ENCODE measurements around the gene OR51S1.
A peak's percentile ranks its signal among the peaks of the same experiment; 100 is the strongest.
"Not testable (repeated sequence)": the region's sequence is repeated elsewhere in the genome, so short reads cannot be mapped to it uniquely, and the experiment has no call there.

OR51S1 gene, protein sequence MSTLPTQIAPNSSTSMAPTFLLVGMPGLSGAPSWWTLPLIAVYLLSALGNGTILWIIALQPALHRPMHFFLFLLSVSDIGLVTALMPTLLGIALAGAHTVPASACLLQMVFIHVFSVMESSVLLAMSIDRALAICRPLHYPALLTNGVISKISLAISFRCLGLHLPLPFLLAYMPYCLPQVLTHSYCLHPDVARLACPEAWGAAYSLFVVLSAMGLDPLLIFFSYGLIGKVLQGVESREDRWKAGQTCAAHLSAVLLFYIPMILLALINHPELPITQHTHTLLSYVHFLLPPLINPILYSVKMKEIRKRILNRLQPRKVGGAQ

DNA sequence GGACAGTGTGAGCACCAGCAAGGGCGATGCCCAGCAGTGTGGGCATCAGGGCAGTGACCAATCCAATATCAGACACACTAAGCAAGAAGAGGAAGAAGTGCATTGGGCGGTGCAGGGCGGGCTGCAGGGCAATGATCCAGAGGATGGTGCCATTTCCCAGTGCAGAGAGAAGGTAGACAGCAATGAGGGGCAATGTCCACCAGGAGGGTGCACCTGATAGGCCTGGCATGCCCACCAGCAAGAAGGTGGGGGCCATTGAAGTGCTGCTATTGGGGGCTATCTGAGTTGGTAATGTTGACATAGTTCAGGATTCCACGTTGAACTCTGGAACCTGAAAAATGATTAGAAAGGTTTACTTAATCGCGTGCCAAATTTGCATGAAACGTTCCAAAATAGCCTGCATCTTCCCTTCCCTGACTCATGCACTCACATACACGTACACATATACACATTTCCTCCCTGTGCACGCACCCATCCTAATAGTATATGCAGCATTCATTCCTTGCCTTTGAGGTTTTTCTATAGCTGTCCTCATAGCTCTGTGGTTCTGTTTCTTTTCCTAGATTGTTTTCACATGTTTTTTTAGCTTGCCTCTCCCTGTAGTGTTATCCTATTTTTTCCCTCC lies at the start of gene OR51S1:
OR51S1 (minus strand) TSS at position 301 of the 625 bp plus-strand sequence; CDS start at position 301, 0 bp downstream.
- no peak for TF ChIP-seq POLR2A (IDR thresholded peaks at IDR 0.05; ENCODE audit: low read depth, low read length)
- FAIRE-seq = peak; percentile 27
- DNase-seq (ENCODE audit: insufficient read length, low spot score) = no peak

DNA sequence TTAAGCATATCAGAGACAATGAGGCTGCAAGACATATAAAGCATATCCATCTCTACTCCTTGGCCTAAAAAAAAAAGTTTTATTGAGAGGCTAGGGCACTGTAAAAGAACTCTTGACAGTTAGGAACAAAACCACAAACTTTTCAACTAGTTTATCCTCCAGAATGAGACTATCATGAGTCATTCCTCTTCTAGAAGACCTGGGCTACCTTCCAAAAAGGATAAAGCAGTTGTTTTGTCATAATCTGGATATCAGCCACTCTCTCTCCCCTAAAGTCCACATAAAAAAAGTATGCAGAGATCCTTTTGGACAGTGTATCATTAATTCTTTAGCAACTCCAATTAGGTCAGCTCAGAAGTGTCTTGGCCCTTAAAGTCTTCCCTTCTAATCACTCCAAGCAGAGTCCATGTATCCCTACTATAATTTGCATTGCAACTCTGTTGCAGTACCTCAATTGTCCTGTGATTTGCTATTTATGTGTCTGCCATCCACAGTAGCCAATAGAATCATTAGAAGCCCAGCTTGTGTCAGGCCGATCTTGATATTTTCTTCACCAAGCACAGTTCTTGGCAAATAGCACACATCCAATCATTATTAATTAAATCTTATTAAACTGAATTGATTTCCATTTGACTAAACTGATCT lies 43.1 kb upstream of the OR51S1 start:
- TF ChIP-seq POLR2A (IDR thresholded peaks at IDR 0.05; ENCODE audit: low read depth, low read length) = no peak
- FAIRE-seq = peak; percentile 97
- peak; percentile 13 for DNase-seq (ENCODE audit: insufficient read length, low spot score)

DNA sequence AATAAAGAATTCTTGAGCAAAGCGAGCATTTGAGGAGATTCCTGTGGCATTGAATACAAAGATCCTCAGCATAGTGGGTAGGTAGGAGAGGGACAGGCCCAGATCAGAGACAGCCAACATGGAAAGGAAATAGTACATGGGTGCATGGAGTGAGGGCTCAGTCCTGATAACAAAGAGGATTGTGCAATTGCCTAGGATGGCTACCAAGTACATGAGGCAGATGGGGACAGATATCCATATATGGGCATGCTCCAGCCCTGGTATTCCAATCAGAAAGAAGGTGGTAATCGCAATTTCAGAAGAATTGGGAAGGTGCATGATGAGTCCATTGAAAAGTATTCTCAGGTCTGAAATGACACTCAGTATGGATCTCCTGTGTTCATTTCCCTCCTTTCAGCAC lies 41.3 kb upstream of the OR51S1 start:
- no peak for TF ChIP-seq POLR2A (IDR thresholded peaks at IDR 0.05; ENCODE audit: low read depth, low read length)
- no peak for DNase-seq (ENCODE audit: insufficient read length, low spot score)
- FAIRE-seq = peak; percentile 27

DNA sequence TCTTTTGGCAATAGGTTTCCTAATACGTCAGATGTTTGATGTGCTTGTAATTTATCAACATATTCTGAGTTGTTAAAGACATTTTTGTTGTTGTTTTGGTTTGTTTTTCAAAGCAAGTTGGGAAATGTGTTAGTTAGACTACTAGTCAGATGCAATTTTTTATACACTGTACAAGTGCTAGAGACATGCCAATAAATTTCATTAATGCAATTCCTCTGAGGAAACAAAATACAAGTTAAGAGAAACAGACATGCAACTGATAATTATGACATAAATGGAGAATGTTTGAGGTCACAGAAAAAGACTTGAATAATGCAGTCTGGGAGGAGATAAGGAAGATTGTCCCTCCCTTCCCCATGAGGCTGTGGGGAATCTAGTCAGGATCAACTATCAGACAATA lies 38.6 kb upstream of the OR51S1 start:
- DNase-seq (ENCODE audit: insufficient read length, low spot score) (no peak), FAIRE-seq (no peak)
- no peak for TF ChIP-seq POLR2A (IDR thresholded peaks at IDR 0.05; ENCODE audit: low read depth, low read length)

DNA sequence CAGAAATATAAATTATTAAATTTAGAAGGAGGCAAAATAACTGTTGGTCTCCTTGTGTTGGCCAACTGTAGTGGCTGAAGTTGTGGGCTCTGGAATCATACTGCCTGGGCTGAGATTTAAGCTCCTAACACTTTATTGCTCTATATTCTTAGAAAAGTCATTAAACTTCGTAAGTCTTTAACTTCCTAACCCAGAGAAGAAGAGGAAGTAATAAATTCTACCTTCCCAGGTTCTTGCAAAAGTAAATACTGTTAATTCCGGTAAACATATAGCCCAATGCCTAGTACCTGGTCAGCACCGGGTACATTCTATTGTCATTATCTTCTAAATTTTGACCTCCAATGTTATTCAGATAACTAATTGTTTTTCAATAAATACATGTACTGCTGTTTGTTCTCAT lies 37.2 kb upstream of the OR51S1 start:
- FAIRE-seq = no peak

DNA sequence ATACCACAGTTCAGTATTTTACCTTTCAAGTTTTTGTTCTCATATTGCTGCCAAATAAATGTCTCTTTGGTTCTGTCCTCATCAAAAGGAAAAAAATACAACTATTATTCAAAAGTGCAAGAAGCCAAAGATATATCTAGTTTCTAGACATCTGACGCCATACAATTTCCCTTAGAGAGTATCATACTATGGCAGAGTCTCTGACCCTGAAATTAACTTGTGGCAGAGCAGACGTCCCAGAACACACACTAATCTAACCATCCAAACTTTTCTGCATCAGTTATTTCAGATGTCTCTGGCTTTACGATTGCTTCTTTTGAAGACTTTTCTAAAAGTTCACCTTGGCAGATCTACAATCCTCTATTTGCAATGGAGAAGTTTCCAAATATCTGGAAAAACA lies 35.4 kb upstream of the OR51S1 start:
- no peak for FAIRE-seq
- TF ChIP-seq POLR2A (IDR thresholded peaks at IDR 0.05; ENCODE audit: low read depth, low read length) = no peak

More for the DNA sequence above, 37.2 kb upstream of the OR51S1 start:
- no peak for DNase-seq (ENCODE audit: insufficient read length, low spot score)
- TF ChIP-seq POLR2A (IDR thresholded peaks at IDR 0.05; ENCODE audit: low read depth, low read length) = no peak

DNA sequence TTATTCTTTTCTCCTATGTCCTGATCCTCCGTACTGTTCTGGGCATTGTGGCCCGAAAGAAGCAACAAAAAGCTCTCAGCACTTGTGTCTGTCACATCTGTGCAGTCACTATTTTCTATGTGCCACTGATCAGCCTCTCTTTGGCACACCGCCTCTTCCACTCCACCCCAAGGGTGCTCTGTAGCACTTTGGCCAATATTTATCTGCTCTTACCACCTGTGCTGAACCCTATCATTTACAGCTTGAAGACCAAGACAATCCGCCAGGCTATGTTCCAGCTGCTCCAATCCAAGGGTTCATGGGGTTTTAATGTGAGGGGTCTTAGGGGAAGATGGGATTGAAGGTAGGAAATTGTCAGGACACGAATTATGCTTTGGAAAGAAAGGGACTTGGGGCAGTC lies 33.5 kb upstream of the OR51S1 start:
- FAIRE-seq = no peak
- no peak for TF ChIP-seq POLR2A (IDR thresholded peaks at IDR 0.05; ENCODE audit: low read depth, low read length)
- DNase-seq (ENCODE audit: insufficient read length, low spot score) = no peak

More for the DNA sequence above, 35.4 kb upstream of the OR51S1 start:
- no peak for DNase-seq (ENCODE audit: insufficient read length, low spot score)

DNA sequence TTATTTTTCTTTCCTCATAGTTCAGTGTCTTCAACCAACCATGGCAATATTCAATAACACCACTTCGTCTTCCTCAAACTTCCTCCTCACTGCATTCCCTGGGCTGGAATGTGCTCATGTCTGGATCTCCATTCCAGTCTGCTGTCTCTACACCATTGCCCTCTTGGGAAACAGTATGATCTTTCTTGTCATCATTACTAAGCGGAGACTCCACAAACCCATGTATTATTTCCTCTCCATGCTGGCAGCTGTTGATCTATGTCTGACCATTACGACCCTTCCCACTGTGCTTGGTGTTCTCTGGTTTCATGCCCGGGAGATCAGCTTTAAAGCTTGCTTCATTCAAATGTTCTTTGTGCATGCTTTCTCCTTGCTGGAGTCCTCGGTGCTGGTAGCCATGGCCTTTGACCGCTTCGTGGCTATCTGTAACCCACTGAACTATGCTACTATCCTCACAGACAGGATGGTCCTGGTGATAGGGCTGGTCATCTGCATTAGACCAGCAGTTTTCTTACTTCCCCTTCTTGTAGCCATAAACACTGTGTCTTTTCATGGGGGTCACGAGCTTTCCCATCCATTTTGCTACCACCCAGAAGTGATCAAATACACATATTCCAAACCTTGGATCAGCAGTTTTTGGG lies 33.0 kb upstream of the OR51S1 start, which contains the start of gene OR51T1:
OR51T1 (plus strand) TSS at position 41 of the 641 bp plus-strand sequence; CDS start at position 41, 0 bp downstream.
- FAIRE-seq = no peak
- no peak for DNase-seq (ENCODE audit: insufficient read length, low spot score)
- no peak for TF ChIP-seq POLR2A (IDR thresholded peaks at IDR 0.05; ENCODE audit: low read depth, low read length)

DNA sequence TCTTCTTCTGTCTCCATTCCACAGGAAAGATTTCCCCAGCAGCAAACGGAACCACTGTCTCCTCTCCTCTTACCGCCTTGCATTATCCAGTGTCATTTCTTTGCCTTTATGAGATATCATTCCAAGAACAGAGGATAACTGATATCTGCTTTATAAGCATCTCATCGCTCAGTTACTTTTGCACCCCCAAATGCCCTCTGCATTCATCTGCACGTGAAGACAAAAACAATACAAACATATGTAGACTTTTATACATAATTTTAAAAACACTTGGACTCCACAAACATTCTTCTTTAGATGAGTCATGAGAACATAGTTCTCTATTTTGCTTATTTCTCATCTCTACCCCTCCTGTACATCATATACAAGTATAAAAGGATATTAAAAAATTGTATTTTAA lies 32.2 kb upstream of the OR51S1 start:
- no peak for DNase-seq (ENCODE audit: insufficient read length, low spot score)
- no peak for FAIRE-seq
- no peak for TF ChIP-seq POLR2A (IDR thresholded peaks at IDR 0.05; ENCODE audit: low read depth, low read length)

DNA sequence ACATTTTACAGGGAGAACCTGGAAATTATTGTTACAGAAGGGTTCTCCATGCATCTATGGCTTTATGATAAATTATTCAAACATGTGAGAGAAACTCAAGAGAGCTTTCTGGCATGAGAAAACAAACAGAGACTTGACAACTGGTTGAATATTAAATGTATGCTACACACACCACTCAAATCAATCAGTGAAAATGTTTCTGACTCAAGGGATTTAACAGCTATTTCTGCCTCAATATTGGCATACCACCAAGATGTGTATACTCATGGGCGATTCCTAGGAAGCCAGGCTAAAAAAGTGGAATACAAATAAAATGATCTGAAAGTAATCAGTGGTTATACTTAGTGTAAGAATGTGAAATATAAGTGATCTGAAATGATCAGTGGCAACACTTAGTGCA lies 16.8 kb upstream of the OR51S1 start:
- DNase-seq (ENCODE audit: insufficient read length, low spot score) = no peak
- TF ChIP-seq POLR2A (IDR thresholded peaks at IDR 0.05; ENCODE audit: low read depth, low read length) = no peak
- no peak for FAIRE-seq

DNA sequence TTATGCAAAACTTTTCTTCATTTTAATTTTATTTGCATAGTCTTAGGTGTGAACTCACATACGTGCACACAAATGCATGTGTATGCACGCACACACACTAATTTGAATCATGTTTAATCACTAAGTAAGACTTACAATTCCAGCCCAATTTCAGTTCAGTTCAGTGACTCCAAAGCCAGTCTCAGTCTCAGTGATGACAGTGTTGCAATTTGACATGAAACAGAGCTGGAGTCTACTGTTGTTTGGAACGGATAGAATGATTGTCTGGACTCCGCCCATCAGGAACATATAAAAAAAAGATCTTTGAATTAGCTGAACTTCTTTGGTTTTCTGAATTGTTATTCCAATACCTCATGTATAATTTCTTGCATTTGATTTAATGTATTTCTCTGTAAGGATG lies 14.9 kb upstream of the OR51S1 start:
- FAIRE-seq = no peak
- DNase-seq (ENCODE audit: insufficient read length, low spot score) = no peak
- no peak for TF ChIP-seq POLR2A (IDR thresholded peaks at IDR 0.05; ENCODE audit: low read depth, low read length)

DNA sequence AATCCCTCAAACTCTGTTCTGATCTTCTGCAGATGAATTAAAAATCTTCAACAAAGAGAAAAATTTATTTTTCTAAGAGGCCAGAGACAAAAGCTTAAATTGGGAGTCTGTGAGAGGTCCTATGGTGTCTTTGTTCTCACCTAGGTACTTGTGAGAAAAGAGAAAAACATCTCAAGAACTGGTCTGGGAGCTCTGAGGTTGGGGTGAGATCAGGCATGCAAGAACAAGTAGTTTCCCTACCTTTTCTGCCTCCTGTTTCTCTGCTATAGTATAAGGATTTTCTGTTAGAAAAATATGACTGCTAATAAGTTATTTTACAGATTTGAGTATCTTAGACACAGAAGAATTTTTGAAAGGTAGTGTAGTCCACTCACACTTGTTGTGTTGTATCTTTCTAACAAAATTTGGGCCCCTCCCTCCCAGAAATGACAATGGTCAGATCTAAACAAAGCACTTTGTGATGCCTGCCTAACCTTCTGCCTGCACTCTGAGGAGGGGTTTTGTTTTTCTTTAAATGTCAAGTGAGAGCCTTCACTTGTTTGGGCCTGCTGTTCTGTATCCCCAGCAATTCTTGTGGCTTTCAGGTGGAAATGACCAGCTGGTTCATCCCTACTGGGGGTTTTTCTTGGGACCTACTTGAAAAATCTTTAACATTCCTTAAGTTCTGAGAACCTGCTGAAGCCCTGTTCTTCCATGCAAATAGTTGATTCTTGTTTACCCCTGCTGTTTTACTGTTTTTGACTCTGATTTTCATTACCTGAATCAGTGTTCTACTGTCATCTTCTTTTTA lies 13.6 kb upstream of the OR51S1 start:
- FAIRE-seq (no peak), DNase-seq (ENCODE audit: insufficient read length, low spot score) (no peak)

DNA sequence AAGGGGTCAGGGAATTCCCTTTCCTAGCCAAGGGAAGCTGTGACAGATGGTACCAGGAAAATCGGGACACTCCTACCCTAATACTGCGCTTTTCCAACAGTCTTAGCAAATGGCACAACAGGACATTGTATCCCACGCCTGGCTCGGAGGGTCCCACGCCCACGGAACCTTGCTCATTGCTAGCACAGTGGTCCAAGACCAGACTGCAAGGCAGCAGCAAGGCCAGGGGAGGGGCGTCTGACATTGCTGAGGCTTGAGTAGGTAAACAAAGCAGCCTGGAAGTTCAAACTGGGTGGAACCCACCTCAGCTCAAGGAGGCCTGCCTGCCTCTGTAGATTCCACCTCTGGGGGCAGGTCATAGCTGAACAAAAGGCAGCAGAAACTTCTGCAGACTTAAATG lies 5.3 kb upstream of the OR51S1 start:
- not testable (repeated sequence) for DNase-seq (ENCODE audit: insufficient read length, low spot score); FAIRE-seq

More for the DNA sequence above, 13.6 kb upstream of the OR51S1 start:
- no peak for TF ChIP-seq POLR2A (IDR thresholded peaks at IDR 0.05; ENCODE audit: low read depth, low read length)

Measured in H54 (cell line).